ENCODE data around the gene ADAM20.

DNA sequence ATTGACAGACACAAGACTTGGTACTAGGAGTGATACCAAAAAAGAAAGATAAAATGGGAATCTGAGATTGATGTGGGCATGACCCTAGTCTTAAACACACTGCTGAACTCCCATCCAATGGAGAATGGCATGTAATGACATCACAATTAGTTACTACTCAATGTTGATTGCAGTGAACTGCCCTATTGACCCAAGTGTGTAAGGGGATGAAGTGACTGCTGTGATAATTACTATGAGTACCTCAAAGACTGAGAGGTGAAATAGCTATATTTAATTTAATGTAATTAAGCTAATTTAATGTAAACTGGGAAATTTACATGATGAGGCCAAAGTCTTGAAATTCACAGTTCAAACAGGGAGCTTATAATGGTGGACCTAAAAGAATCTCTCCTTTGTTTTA, at the start of gene ADAM20:
- TF ChIP-seq POLR2A (IDR thresholded peaks at IDR 0.05) (no peak), EP300 (IDR thresholded peaks at IDR 0.05) (no peak)
- TF ChIP-seq, protein P1, sequence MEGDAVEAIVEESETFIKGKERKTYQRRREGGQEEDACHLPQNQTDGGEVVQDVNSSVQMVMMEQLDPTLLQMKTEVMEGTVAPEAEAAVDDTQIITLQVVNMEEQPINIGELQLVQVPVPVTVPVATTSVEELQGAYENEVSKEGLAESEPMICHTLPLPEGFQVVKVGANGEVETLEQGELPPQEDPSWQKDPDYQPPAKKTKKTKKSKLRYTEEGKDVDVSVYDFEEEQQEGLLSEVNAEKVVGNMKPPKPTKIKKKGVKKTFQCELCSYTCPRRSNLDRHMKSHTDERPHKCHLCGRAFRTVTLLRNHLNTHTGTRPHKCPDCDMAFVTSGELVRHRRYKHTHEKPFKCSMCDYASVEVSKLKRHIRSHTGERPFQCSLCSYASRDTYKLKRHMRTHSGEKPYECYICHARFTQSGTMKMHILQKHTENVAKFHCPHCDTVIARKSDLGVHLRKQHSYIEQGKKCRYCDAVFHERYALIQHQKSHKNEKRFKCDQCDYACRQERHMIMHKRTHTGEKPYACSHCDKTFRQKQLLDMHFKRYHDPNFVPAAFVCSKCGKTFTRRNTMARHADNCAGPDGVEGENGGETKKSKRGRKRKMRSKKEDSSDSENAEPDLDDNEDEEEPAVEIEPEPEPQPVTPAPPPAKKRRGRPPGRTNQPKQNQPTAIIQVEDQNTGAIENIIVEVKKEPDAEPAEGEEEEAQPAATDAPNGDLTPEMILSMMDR (IDR thresholded peaks at IDR 0.05): no peak
